Stomach (tissue), 4 donors: ENCODE measurements around the gene CERS6.

ENCODE experiments used
- EP300 ChIP-seq: sonication (generic); formaldehyde crosslinking; IDR thresholded peaks from one replicate; pipeline ENCODE4 v1.6.1; 2017; ENCODE audit warnings: antibody characterized with exemption
- POLR2A ChIP-seq, 4 donors: fragments of 450-650 bp; IDR thresholded peaks; one replicate each; pipeline ENCODE4 v1.6.1; 2016; ENCODE audit warnings: antibody characterized with exemption in 4 of 4, control low read depth in 2 of 4, mild to moderate bottlenecking in 1 of 4, moderate library complexity in 1 of 4
- POLR2AphosphoS5 ChIP-seq, 3 donors: sonication (generic); formaldehyde crosslinking; IDR thresholded peaks; one replicate each; pipeline ENCODE4 v1.6.1; 2016; ENCODE audit warnings: antibody characterized with exemption in 3 of 3
- TF ChIP-seq, protein P1 (sequence below), 7 experiments: fragments of 450-650 bp in 4 of 7; fragments of 200-600 bp in 3 of 7; sonication (generic) in 3 of 7; IDR thresholded peaks; one replicate each; pipeline ENCODE4 v1.5.1; 2016 to 2019; ENCODE audit warnings: antibody characterized with exemption in 7 of 7, control low read depth in 2 of 7, mild to moderate bottlenecking in 1 of 7

DNA sequence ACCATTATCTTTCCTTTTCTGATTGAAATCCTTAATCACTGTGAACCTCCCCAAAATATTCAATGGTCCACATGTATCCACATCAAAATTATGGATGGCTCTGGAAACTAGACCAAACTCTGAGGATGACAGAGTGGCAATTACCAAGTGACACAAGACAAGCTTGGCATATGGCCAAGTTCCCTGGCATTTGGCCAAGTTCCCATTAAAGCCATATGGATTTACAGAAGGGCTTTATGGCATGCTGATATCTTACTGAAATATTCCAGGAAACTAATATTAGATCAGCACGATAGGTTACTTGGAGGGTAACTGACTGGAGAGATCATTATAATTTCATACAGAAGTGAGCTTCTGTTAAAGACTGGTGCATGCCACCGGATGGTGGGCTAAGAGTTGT, 21.9 kb upstream of the CERS6 start:
- TF ChIP-seq, protein P1, sequence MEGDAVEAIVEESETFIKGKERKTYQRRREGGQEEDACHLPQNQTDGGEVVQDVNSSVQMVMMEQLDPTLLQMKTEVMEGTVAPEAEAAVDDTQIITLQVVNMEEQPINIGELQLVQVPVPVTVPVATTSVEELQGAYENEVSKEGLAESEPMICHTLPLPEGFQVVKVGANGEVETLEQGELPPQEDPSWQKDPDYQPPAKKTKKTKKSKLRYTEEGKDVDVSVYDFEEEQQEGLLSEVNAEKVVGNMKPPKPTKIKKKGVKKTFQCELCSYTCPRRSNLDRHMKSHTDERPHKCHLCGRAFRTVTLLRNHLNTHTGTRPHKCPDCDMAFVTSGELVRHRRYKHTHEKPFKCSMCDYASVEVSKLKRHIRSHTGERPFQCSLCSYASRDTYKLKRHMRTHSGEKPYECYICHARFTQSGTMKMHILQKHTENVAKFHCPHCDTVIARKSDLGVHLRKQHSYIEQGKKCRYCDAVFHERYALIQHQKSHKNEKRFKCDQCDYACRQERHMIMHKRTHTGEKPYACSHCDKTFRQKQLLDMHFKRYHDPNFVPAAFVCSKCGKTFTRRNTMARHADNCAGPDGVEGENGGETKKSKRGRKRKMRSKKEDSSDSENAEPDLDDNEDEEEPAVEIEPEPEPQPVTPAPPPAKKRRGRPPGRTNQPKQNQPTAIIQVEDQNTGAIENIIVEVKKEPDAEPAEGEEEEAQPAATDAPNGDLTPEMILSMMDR (IDR thresholded peaks at IDR 0.05), result no peak
- no peak for TF ChIP-seq POLR2A (IDR thresholded peaks at IDR 0.05)
- no peak for TF ChIP-seq EP300
- no peak for TF ChIP-seq POLR2AphosphoS5 (IDR thresholded peaks at IDR 0.05)
